LNCAP (cell line): ENCODE measurements around the gene EDRF1.

ENCODE experiments used
- TF ChIP-seq, protein P1 (sequence below): fragments of 450-650 bp; IDR thresholded peaks from 2 replicates; pipeline ENCODE4 v1.5.1; 2017; ENCODE audit warnings: mild to moderate bottlenecking

Gene EDRF1

DNA sequence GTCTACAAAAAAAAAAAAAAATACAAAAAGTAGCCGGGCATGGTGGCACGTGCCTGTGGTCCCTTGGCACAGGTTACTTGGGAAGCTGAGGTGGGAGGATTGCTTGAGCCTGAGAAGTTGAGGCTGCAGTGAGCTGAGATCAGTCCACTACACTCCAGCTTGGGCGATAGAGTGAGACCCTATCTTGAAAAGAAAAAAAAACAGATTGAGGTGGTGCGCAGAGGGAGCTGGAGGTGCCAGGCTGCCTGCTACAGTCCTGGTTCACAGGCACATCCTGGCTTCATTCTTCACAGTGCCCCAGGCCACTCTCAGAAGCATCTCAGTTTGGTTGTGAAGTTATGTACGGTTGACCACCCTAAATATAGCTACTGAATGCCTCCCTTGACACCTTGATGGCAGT is 51.3 kb downstream of the EDRF1 start:
- TF ChIP-seq, protein P1, sequence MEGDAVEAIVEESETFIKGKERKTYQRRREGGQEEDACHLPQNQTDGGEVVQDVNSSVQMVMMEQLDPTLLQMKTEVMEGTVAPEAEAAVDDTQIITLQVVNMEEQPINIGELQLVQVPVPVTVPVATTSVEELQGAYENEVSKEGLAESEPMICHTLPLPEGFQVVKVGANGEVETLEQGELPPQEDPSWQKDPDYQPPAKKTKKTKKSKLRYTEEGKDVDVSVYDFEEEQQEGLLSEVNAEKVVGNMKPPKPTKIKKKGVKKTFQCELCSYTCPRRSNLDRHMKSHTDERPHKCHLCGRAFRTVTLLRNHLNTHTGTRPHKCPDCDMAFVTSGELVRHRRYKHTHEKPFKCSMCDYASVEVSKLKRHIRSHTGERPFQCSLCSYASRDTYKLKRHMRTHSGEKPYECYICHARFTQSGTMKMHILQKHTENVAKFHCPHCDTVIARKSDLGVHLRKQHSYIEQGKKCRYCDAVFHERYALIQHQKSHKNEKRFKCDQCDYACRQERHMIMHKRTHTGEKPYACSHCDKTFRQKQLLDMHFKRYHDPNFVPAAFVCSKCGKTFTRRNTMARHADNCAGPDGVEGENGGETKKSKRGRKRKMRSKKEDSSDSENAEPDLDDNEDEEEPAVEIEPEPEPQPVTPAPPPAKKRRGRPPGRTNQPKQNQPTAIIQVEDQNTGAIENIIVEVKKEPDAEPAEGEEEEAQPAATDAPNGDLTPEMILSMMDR: no peak

GRCh38 chr10:125772112-125772863 is 52.8 kb downstream of the EDRF1 start:
- TF ChIP-seq, protein P1: no peak

DNA sequence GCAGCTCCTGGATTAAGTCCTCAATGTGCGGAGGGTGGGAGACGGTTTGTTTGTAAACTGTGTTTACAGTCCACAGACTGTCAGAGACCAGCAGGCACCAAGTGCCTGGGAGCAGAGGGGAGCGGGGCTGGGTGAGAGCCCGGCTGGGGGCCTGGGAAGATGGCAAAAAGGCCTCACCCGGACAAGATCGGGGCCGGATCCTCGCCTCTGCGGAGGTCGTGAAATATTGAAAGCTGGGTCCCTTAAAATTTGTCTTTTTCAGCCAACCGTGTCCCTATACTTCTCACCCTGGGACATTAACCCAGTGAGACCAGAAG is 53.3 kb downstream of the EDRF1 start:
- TF ChIP-seq, protein P1: no peak

GRCh38 chr10:125773687-125774543 is 54.4 kb downstream of the EDRF1 start:
- TF ChIP-seq, protein P1: no peak

- TF ChIP-seq, protein P1: no peak
Measured at GRCh38 chr10:125774581-125775191, 55.2 kb downstream of the EDRF1 start.

DNA sequence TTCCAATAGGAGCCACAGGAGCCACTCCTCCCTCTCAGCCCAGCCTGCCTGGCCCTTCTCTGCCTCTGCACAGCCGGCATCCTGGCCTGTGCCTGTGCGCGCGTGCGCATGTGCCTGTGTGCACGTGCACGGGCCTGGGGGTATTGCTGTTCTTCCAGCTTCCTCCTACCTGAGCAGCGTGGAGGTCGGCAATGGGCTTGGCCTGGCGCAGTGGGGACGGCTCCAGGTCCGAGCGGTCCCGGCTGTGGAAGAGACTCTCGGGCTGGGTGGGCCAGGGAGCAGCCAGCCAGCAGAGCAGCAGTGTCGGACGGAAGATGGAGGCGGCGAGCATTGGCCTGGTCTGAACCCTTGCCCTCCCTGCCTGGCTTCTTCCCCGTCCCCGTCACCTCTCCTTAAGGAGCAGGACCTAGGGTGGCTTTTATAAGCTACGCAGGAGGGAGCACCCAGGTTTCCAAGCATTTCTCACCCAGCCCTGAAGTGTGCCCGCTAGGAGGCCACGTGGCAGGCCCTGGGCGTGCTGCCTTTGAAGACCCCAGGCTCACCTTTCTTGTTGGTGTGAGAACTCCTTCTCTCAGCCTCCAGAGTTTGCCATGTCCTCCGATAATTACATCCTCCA is 56.1 kb downstream of the EDRF1 start, which contains the start of gene MMP21:
TSS of gene MMP21 (minus strand) at position 331 of the 616 bp plus-strand sequence. CDS start at position 331, 0 bp downstream.
- TF ChIP-seq, protein P1: no peak

DNA sequence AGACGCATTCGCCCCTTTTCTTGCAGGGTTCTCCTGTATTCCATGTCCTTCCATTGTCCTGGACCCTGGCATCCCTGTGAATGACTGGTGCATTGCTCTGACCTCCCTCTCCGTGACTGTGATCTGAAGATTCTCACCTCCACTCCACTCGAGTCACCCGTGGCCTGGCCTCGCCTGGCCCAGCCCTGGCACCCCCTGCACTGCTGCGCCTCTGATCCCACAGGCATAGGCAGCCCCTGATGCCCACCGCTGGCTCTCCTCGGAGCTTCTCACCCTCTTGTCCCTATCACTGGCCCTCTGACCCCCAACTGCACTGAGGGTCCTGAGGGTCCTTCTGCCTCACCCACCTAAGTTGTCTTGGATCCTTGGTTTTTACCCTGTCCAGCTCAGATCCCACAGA is 58.3 kb downstream of the EDRF1 start:
- TF ChIP-seq, protein P1: no peak
